NCI-H2029 treated with DMSO at 0.1 percent for 48 hours (cell line): ENCODE results near the gene THUMPD1.
"Not testable (repeated sequence)": the region's sequence is repeated elsewhere in the genome, so short reads cannot be mapped to it uniquely, and the experiment has no call there.

Source experiments
- DNase-seq: peaks from one replicate; lab custom pipeline; 2025; lab: John Stamatoyannopoulos, UW

The THUMPD1 gene

GRCh38 chr16:20749474-20749873, 7.9 kb upstream of the THUMPD1 start:
- no peak for DNase-seq

- no peak for DNase-seq
Measured at GRCh38 chr16:20747030-20747816, 5.6 kb upstream of the THUMPD1 start.

- DNase-seq = no peak
Measured at GRCh38 chr16:20746461-20746860, 4.8 kb upstream of the THUMPD1 start.

GRCh38 chr16:20744922-20745440, 3.4 kb upstream of the THUMPD1 start:
- no peak for DNase-seq

- DNase-seq = peak; percentile 21
Measured at GRCh38 chr16:20743591-20743990, 2.0 kb upstream of the THUMPD1 start.

- DNase-seq = peak; percentile 56
Measured at GRCh38 chr16:20740901-20741521, 607 bp downstream of the THUMPD1 start.

GRCh38 chr16:20740007-20740883, 1.4 kb downstream of the THUMPD1 start:
- no peak for DNase-seq

GRCh38 chr16:20735490-20735889, 6.1 kb downstream of the THUMPD1 start:
- no peak for DNase-seq

GRCh38 chr16:20734782-20735181, 6.8 kb downstream of the THUMPD1 start:
- no peak for DNase-seq

GRCh38 chr16:20734056-20734455, 7.6 kb downstream of the THUMPD1 start:
- no peak for DNase-seq

- DNase-seq = no peak
Measured at GRCh38 chr16:20729141-20729540, 12.5 kb downstream of the THUMPD1 start.

GRCh38 chr16:20727181-20727580, 14.4 kb downstream of the THUMPD1 start:
- DNase-seq = no peak

- DNase-seq = no peak
Measured at GRCh38 chr16:20726661-20727060, 15.0 kb downstream of the THUMPD1 start.

GRCh38 chr16:20720251-20720650, 21.4 kb downstream of the THUMPD1 start:
- no peak for DNase-seq

- DNase-seq = not testable (repeated sequence)
Measured at GRCh38 chr16:20717718-20718117, 23.9 kb downstream of the THUMPD1 start.

GRCh38 chr16:20711277-20711911, 30.2 kb downstream of the THUMPD1 start:
- DNase-seq = no peak

- not testable (repeated sequence) for DNase-seq
Measured at GRCh38 chr16:20708129-20708528, 33.5 kb downstream of the THUMPD1 start.

GRCh38 chr16:20707461-20707860, 34.2 kb downstream of the THUMPD1 start:
- DNase-seq = peak; percentile 8

GRCh38 chr16:20705972-20706371, 35.6 kb downstream of the THUMPD1 start:
- not testable (repeated sequence) for DNase-seq

GRCh38 chr16:20704281-20704680, 37.3 kb downstream of the THUMPD1 start:
- DNase-seq = no peak

- DNase-seq = not testable (repeated sequence)
Measured at GRCh38 chr16:20701692-20702091, 39.9 kb downstream of the THUMPD1 start.

GRCh38 chr16:20696618-20697017, 45.0 kb downstream of the THUMPD1 start:
- no peak for DNase-seq
